MM.1S (cell line): ENCODE measurements around the gene SMG6.

Experiments
- CTCF ChIP-seq: fragments of 300-600 bp; sonication (generic); IDR thresholded peaks from 2 replicates; pipeline ENCODE4 v1.5.1; 2016; ENCODE audit warnings: antibody characterized with exemption, low read length, mixed read lengths
- EZH2 ChIP-seq: fragments of 300-600 bp; sonication (generic); optimal IDR thresholded peaks from 2 replicates; pipeline ENCODE3; 2017; ENCODE audit warnings: low read depth, mild to moderate bottlenecking, antibody characterized with exemption, low read length, mixed read lengths
- EZH2phosphoT487 ChIP-seq: fragments of 300-600 bp; sonication (generic); IDR thresholded peaks from 2 replicates; pipeline ENCODE4 v1.6.1; 2018; ENCODE audit warnings: antibody characterized with exemption, low read length

DNA sequence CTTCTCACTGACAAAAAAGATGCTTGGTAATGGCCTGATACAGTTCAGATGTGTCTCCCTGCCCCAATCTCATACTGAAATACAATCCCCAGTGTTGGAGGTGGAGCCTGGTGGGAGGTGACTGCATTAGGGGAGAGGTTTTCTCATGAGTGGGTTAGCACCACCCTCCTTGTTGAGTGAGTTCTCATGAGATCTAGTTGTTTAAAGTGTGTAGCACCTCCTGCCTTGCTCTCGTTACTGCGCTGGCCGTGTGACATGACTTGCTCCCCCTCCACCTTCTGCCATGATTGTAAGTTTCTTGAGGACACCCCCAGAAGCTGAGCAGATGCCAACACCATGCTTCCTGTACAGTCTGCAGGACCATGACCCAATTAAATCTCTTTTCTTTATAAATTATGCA lies 27.7 kb upstream of the SMG6 start:
- TF ChIP-seq CTCF (no peak), EZH2phosphoT487 (no peak), EZH2 (no peak)
